ENCODE measurements around the gene VPS11. TPM values are rescaled to one million over a fixed set of nuclear protein-coding genes. Genes with fewer than 3 reads are reported as not detected.

The VPS11 gene
- total RNA-seq, 1 experiment from 2014 or later: 48.7 TPM

- H3K79me2 ChIP-seq (ENCODE audit: low read length): no peaks in the 10 kb centered on the region
- H3K4me3 ChIP-seq (ENCODE audit: low read length): no peak overlapping the region
- H3K9me2 ChIP-seq (replicated peaks; ENCODE audit: low read length): no peaks in the 10 kb centered on the region
- no TSS peak for BruUV-seq (replicated peaks)
- ChIA-PET CTCF (no interaction called here), POLR2A (ENCODE audit: unreplicated experiment) (interaction anchor here (0.6 kb wide), 1 partner anchor 58 kb away, joined by 3 read pairs; no protein-coding TSS in a partner anchor)
- no peaks in the 10 kb centered on the region for H3K4me1 ChIP-seq (ENCODE audit: insufficient read depth, low read length)
- DNase-seq (no peak), ATAC-seq (no peak)
- no peaks in the 10 kb centered on the region for H3K27me3 ChIP-seq (ENCODE audit: low read length)
- H3K9me3 ChIP-seq (ENCODE audit: low read length): no peaks in the 10 kb centered on the region
- intact Hi-C loops (cut with micrococcal nuclease): no loop called here
- H3K27ac ChIP-seq (ENCODE audit: low read length): no peak overlapping the region
- TF ChIP-seq CTCF (conservative IDR thresholded peaks at IDR 0.05; ENCODE audit: low read depth, low read length) (no peak; the same call in 1 of the 2 replicates), EZH2 (IDR thresholded peaks at IDR 0.05; ENCODE audit: low read length, unreplicated experiment) (no peak), EZH2phosphoT487 (IDR thresholded peaks at IDR 0.05; ENCODE audit: borderline replicate concordance, low read length) (no peak)
- H3K36me3 ChIP-seq (ENCODE audit: low read depth, low read length): peaks cover 38% of the 10 kb centered on the region
- H3K4me2 ChIP-seq (ENCODE audit: low read length): no peak overlapping the region
- no peak overlapping the region for H2AFZ ChIP-seq (ENCODE audit: low read length)
- H3F3A ChIP-seq (ENCODE audit: low read length, unreplicated experiment): no peaks in the 10 kb centered on the region
- H3K9ac ChIP-seq (ENCODE audit: low read length): no peak overlapping the region
- H4K20me1 ChIP-seq (ENCODE audit: low read length): no peaks in the 10 kb centered on the region
These were observed 22.9 kb upstream of the VPS11 start for GRCh38 chr11:119044708-119045107.

GRCh38 chr11:119046489-119046888 is 21.1 kb upstream of the VPS11 start:
- Histone ChIP-seq H3K4me2 (ENCODE audit: low read length) (no peak overlapping the region), H3K9me2 (replicated peaks; ENCODE audit: low read length) (no peaks in the 10 kb centered on the region), H3K27ac (ENCODE audit: low read length) (no peak overlapping the region), H3K4me1 (ENCODE audit: insufficient read depth, low read length) (no peaks in the 10 kb centered on the region), H4K20me1 (ENCODE audit: low read length) (no peaks in the 10 kb centered on the region), H3K27me3 (ENCODE audit: low read length) (no peaks in the 10 kb centered on the region), H3K36me3 (ENCODE audit: low read depth, low read length) (peaks cover 49% of the 10 kb centered on the region), H3F3A (ENCODE audit: low read length, unreplicated experiment) (no peaks in the 10 kb centered on the region), H3K4me3 (ENCODE audit: low read length) (no peak overlapping the region), H3K79me2 (ENCODE audit: low read length) (no peaks in the 10 kb centered on the region), H3K9me3 (ENCODE audit: low read length) (no peaks in the 10 kb centered on the region), H3K9ac (ENCODE audit: low read length) (no peak overlapping the region), H2AFZ (ENCODE audit: low read length) (no peak overlapping the region)
- POLR2A ChIA-PET (ENCODE audit: unreplicated experiment): interaction anchor here (0.6 kb wide), 1 partner anchor 615 kb away, joined by 14 read pairs; no protein-coding TSS in a partner anchor
- intact Hi-C loops (cut with micrococcal nuclease): no loop called here
- DNase-seq (no peak), ATAC-seq (no peak)
- TF ChIP-seq EZH2 (IDR thresholded peaks at IDR 0.05; ENCODE audit: low read length, unreplicated experiment) (no peak), CTCF (conservative IDR thresholded peaks at IDR 0.05; ENCODE audit: low read depth, low read length) (no peak), EZH2phosphoT487 (IDR thresholded peaks at IDR 0.05; ENCODE audit: borderline replicate concordance, low read length) (no peak)
- CTCF ChIA-PET: no interaction called here
- BruUV-seq (replicated peaks): no TSS peak

DNA sequence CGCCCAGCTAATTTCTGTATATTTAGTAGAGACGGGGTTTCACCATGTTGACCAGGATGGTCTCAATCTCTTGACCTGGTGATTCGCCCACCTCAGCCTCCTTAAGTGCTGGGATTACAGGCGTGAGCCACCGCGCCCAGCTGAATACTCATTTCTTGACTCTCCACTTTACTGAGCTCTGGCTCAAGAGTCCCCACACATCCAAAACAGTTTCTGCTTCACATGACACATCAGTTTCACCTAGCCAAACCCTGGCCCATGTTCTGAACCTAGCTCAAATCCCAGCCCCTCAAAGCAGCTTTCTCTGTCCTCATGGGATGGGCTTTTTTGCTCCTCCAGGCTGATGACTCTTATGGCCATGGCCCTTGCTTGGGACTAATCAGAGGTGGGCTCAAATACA is 20.4 kb upstream of the VPS11 start:
- no peaks in the 10 kb centered on the region for H3K27me3 ChIP-seq (ENCODE audit: low read length)
- H3K9me3 ChIP-seq (ENCODE audit: low read length): no peaks in the 10 kb centered on the region
- no peak overlapping the region for H3K27ac ChIP-seq (ENCODE audit: low read length)
- H3K79me2 ChIP-seq (ENCODE audit: low read length): no peaks in the 10 kb centered on the region
- TF ChIP-seq EZH2 (IDR thresholded peaks at IDR 0.05; ENCODE audit: low read length, unreplicated experiment) (no peak), CTCF (conservative IDR thresholded peaks at IDR 0.05; ENCODE audit: low read depth, low read length) (no peak), EZH2phosphoT487 (IDR thresholded peaks at IDR 0.05; ENCODE audit: borderline replicate concordance, low read length) (no peak)
- no peaks in the 10 kb centered on the region for H3F3A ChIP-seq (ENCODE audit: low read length, unreplicated experiment)
- H3K4me3 ChIP-seq (ENCODE audit: low read length): no peak overlapping the region
- H3K4me2 ChIP-seq (ENCODE audit: low read length): no peak overlapping the region
- no TSS peak for BruUV-seq (replicated peaks)
- no peak overlapping the region for H2AFZ ChIP-seq (ENCODE audit: low read length)
- intact Hi-C loops (cut with micrococcal nuclease): no loop called here
- no peak for DNase-seq
- no peaks in the 10 kb centered on the region for H3K4me1 ChIP-seq (ENCODE audit: insufficient read depth, low read length)
- POLR2A ChIA-PET (ENCODE audit: unreplicated experiment): interaction anchor here (0.5 kb wide), 1 partner anchor 19 kb away, joined by 31 read pairs; no protein-coding TSS in a partner anchor
- H3K36me3 ChIP-seq (ENCODE audit: low read depth, low read length): peaks cover 54% of the 10 kb centered on the region
- ATAC-seq: no peak
- no peak overlapping the region for H3K9ac ChIP-seq (ENCODE audit: low read length)
- CTCF ChIA-PET: interaction anchor here (0.6 kb wide), 1 partner anchor 60 kb away, joined by 4 read pairs; the partner anchor contains the start of gene C2CD2L
- no peaks in the 10 kb centered on the region for H3K9me2 ChIP-seq (replicated peaks; ENCODE audit: low read length)
- H4K20me1 ChIP-seq (ENCODE audit: low read length): no peaks in the 10 kb centered on the region

Measured in PC-3 (cell line).